Stimulated activated CD4-positive, alpha-beta T cell treated with anti-CD3 and anti-CD28 coated beads, Interleukin-15, amount 100 ng/mL, for 24 hours (primary cell): ENCODE data around the gene NEDD9.

Experiments
- DNase-seq: peaks from one replicate; pipeline ENCODE4 v3.0.0-alpha.2; 2020

The NEDD9 gene

GRCh38 chr6:11214901-11215300, 17.6 kb downstream of the NEDD9 start:
- no peak for DNase-seq

GRCh38 chr6:11214084-11214833, 18.2 kb downstream of the NEDD9 start:
- DNase-seq: no peak

- no peak for DNase-seq
Observed at GRCh38 chr6:11213422-11214021, 18.9 kb downstream of the NEDD9 start.

- no peak for DNase-seq
Observed at GRCh38 chr6:11212664-11213063, 19.8 kb downstream of the NEDD9 start.

- no peak for DNase-seq
Observed at GRCh38 chr6:11211254-11211653, 21.2 kb downstream of the NEDD9 start.

GRCh38 chr6:11210386-11211138, 21.9 kb downstream of the NEDD9 start:
- no peak for DNase-seq

- DNase-seq: no peak
Observed at GRCh38 chr6:11209906-11210305, 22.6 kb downstream of the NEDD9 start.

- no peak for DNase-seq
Observed at GRCh38 chr6:11209369-11209768, 23.1 kb downstream of the NEDD9 start.

- no peak for DNase-seq
Observed at GRCh38 chr6:11208854-11209253, 23.6 kb downstream of the NEDD9 start.

- peak; percentile 15 for DNase-seq
Observed at GRCh38 chr6:11208267-11208666, 24.2 kb downstream of the NEDD9 start.

GRCh38 chr6:11207199-11207968, 25.1 kb downstream of the NEDD9 start:
- no peak for DNase-seq

- no peak for DNase-seq
Observed at GRCh38 chr6:11206576-11206975, 25.9 kb downstream of the NEDD9 start.

- DNase-seq: no peak
Observed at GRCh38 chr6:11204794-11205366, 27.6 kb downstream of the NEDD9 start.

- DNase-seq: no peak
Observed at GRCh38 chr6:11204005-11204399, 28.5 kb downstream of the NEDD9 start.

- DNase-seq: no peak
Observed at GRCh38 chr6:11203306-11204004, 29.0 kb downstream of the NEDD9 start.

- no peak for DNase-seq
Observed at GRCh38 chr6:11202513-11203305, 29.8 kb downstream of the NEDD9 start.

GRCh38 chr6:11201772-11202512, 30.5 kb downstream of the NEDD9 start:
- no peak for DNase-seq

GRCh38 chr6:11201015-11201414, 31.5 kb downstream of the NEDD9 start:
- DNase-seq: no peak

- no peak for DNase-seq
Observed at GRCh38 chr6:11200356-11200755, 32.1 kb downstream of the NEDD9 start.
